ENCODE data around the gene VEPH1. TPM values are rescaled to one million over a fixed set of nuclear protein-coding genes. Genes with fewer than 3 reads are reported as not detected.

VEPH1 gene
- polyA plus RNA-seq, 1 donor (not counting 4 experiments of a cell fraction or from before 2014, with no cell fraction given) = 0.21 TPM

DNA sequence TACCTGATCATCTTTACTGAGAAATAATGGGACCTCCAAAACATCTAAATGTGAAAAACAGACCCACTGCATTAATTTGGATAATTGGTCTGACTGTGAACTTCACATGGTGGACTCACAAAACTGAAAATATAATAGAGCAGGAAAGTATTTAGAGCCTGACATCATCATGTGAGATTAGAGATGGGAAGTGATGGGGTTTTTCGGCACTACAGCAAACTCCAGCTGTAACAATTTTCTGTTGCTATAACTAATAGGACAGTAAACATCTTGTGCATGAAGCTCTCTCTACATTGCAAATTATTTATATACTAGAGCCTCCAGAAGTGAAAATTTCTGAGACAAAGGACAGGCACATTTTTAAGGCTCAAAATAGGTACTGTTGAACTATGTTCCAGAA is 32.2 kb downstream of the VEPH1 start:
- H2AFZ ChIP-seq (ENCODE audit: control insufficient read depth, low read length) = no peak overlapping the region
- H3K9me1 ChIP-seq (ENCODE audit: control insufficient read depth, extremely low read depth, insufficient read depth, low read length) = no peaks in the 10 kb centered on the region
- H3K36me3 ChIP-seq (ENCODE audit: control insufficient read depth in 2 of 2, extremely low read depth in 1 of 2, insufficient read depth in 2 of 2, low read length in 2 of 2) = no peaks in the 10 kb centered on the region
- no peak for FAIRE-seq
- no peak for DNase-seq (ENCODE audit: low read depth, low spot score)
- H3K27me3 ChIP-seq (ENCODE audit: control insufficient read depth, extremely low read depth, insufficient read depth, low read length) = no peaks in the 10 kb centered on the region
- no peak for TF ChIP-seq EZH2 (IDR thresholded peaks at IDR 0.05; ENCODE audit: low read length)
- TF ChIP-seq, protein P1, sequence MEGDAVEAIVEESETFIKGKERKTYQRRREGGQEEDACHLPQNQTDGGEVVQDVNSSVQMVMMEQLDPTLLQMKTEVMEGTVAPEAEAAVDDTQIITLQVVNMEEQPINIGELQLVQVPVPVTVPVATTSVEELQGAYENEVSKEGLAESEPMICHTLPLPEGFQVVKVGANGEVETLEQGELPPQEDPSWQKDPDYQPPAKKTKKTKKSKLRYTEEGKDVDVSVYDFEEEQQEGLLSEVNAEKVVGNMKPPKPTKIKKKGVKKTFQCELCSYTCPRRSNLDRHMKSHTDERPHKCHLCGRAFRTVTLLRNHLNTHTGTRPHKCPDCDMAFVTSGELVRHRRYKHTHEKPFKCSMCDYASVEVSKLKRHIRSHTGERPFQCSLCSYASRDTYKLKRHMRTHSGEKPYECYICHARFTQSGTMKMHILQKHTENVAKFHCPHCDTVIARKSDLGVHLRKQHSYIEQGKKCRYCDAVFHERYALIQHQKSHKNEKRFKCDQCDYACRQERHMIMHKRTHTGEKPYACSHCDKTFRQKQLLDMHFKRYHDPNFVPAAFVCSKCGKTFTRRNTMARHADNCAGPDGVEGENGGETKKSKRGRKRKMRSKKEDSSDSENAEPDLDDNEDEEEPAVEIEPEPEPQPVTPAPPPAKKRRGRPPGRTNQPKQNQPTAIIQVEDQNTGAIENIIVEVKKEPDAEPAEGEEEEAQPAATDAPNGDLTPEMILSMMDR (optimal IDR thresholded peaks at IDR 0.05 in 1 of 3, IDR thresholded peaks at IDR 0.05 in 1 of 3, conservative IDR thresholded peaks at IDR 0.05 in 1 of 3; ENCODE audit: extremely low read depth in 1 of 3, insufficient read depth in 2 of 3, low read length in 3 of 3) = no peak
- H3K4me1 ChIP-seq (ENCODE audit: control insufficient read depth, extremely low read depth, insufficient read depth, low read length) = no peaks in the 10 kb centered on the region
- no peaks in the 10 kb centered on the region for H4K20me1 ChIP-seq (ENCODE audit: control insufficient read depth, extremely low read depth, insufficient read depth, low read length)
- H3K79me2 ChIP-seq (ENCODE audit: control insufficient read depth, insufficient read depth, low read length) = no peaks in the 10 kb centered on the region
- H3K4me3 ChIP-seq (ENCODE audit: control insufficient read depth in 2 of 3, extremely low read depth in 1 of 3, insufficient read depth in 2 of 3, low read depth in 1 of 3, low read length in 3 of 3) = no peak overlapping the region
- H3K9me3 ChIP-seq (ENCODE audit: control insufficient read depth, low read depth, low read length) = no peaks in the 10 kb centered on the region
- H3K9ac ChIP-seq (ENCODE audit: control insufficient read depth, extremely low read depth, insufficient read depth, low read length) = no peak overlapping the region
- no peak overlapping the region for H3K27ac ChIP-seq (ENCODE audit: control insufficient read depth, insufficient read depth, low read length)
- dilution Hi-C loops (cut with MboI; ENCODE audit: extremely low pct_ligation_motif_present, low sequenced_read_pairs) = no loop called here
- no peak overlapping the region for H3K4me2 ChIP-seq (ENCODE audit: control insufficient read depth, extremely low read depth, insufficient read depth, low read depth, low read length)

GRCh38 chr3:157469561-157470294 is 33.5 kb downstream of the VEPH1 start:
- no peaks in the 10 kb centered on the region for H3K79me2 ChIP-seq (ENCODE audit: control insufficient read depth, insufficient read depth, low read length)
- no peaks in the 10 kb centered on the region for H3K9me1 ChIP-seq (ENCODE audit: control insufficient read depth, extremely low read depth, insufficient read depth, low read length)
- no peak overlapping the region for H3K4me2 ChIP-seq (ENCODE audit: control insufficient read depth, extremely low read depth, insufficient read depth, low read depth, low read length)
- H3K4me3 ChIP-seq (ENCODE audit: control insufficient read depth in 2 of 3, extremely low read depth in 1 of 3, insufficient read depth in 2 of 3, low read depth in 1 of 3, low read length in 3 of 3) = no peak overlapping the region
- dilution Hi-C loops (cut with MboI; ENCODE audit: extremely low pct_ligation_motif_present, low sequenced_read_pairs) = no loop called here
- no peak for FAIRE-seq
- TF ChIP-seq, protein P1 (optimal IDR thresholded peaks at IDR 0.05 in 1 of 3, IDR thresholded peaks at IDR 0.05 in 1 of 3, conservative IDR thresholded peaks at IDR 0.05 in 1 of 3; ENCODE audit: extremely low read depth in 1 of 3, insufficient read depth in 2 of 3, low read length in 3 of 3) = no peak
- TF ChIP-seq EZH2 (IDR thresholded peaks at IDR 0.05; ENCODE audit: low read length) = no peak
- H4K20me1 ChIP-seq (ENCODE audit: control insufficient read depth, extremely low read depth, insufficient read depth, low read length) = no peaks in the 10 kb centered on the region
- H3K36me3 ChIP-seq (ENCODE audit: control insufficient read depth in 2 of 2, extremely low read depth in 1 of 2, insufficient read depth in 2 of 2, low read length in 2 of 2) = no peaks in the 10 kb centered on the region
- H3K27me3 ChIP-seq (ENCODE audit: control insufficient read depth, extremely low read depth, insufficient read depth, low read length) = no peaks in the 10 kb centered on the region
- no peaks in the 10 kb centered on the region for H3K9me3 ChIP-seq (ENCODE audit: control insufficient read depth, low read depth, low read length)
- no peaks in the 10 kb centered on the region for H3K4me1 ChIP-seq (ENCODE audit: control insufficient read depth, extremely low read depth, insufficient read depth, low read length)
- H3K9ac ChIP-seq (ENCODE audit: control insufficient read depth, extremely low read depth, insufficient read depth, low read length) = no peak overlapping the region
- no peak overlapping the region for H2AFZ ChIP-seq (ENCODE audit: control insufficient read depth, low read length)
- DNase-seq (ENCODE audit: low read depth, low spot score) = no peak
- no peak overlapping the region for H3K27ac ChIP-seq (ENCODE audit: control insufficient read depth, insufficient read depth, low read length)
